Spleen (tissue), 7 donors: ENCODE measurements around the gene JAGN1.

ENCODE experiments used
- CTCF ChIP-seq, 11 experiments: fragments of 200-600 bp in 7 of 11; fragments of 450-650 bp in 4 of 11; sonication (generic) in 4 of 11; IDR thresholded peaks in 8 of 11; conservative IDR thresholded peaks in 3 of 11; 1 replicate in 7 of 11; 2 replicates in 4 of 11; pipeline versions ENCODE4 v1.4.0 to v1.8.0; 2016 to 2021; ENCODE audit warnings: antibody characterized with exemption in 11 of 11, inconsistent platforms in 4 of 11, mild to moderate bottlenecking in 1 of 11
- POLR2A ChIP-seq, 3 donors: fragments of 450-650 bp; IDR thresholded peaks; one replicate each; pipeline ENCODE4 v1.5.1; 2017; ENCODE audit warnings: antibody characterized with exemption in 3 of 3, mild to moderate bottlenecking in 1 of 3
- donor health status: DM: no; HTN: no; CAD: no; lungs with moderate emphysema.
- donor health status: DM: no; HTN: no; CAD: no.
- donor health status: DM: no; HTN: no; CAD: no.

- TF ChIP-seq POLR2A (IDR thresholded peaks at IDR 0.05) (no peak), CTCF (IDR thresholded peaks at IDR 0.05 in 8 of 11, conservative IDR thresholded peaks at IDR 0.05 in 3 of 11) (no peak)
Observed at GRCh38 chr3:9909221-9910013, 19.0 kb downstream of the JAGN1 start.
